Thoracic aorta (tissue), 2 donors: Measurements from ENCODE around the gene AGMO. TPM values are rescaled to one million over a fixed set of nuclear protein-coding genes. Genes with fewer than 3 reads are reported as not detected.

Experiments used
- ATAC-seq: fragments of 150-250 bp; one replicate; pipeline ENCODE4 v1.8.0; 2017; ENCODE audit warnings: low read depth; ENCODE audit not compliant: insufficient number of reproducible peaks, low FRiP score
- DNase-seq: peaks from one replicate; pipeline ENCODE4 v3.0.0-alpha.2; 2020; ENCODE audit warnings: low spot score
- H3K27ac ChIP-seq, 2 donors: fragments of 200-600 bp; sonication (generic); 1 replicate in 1 of 2; 2 replicates in 1 of 2; pipeline ENCODE4 v1.5.1; 2016; ENCODE audit warnings: mild to moderate bottlenecking in 2 of 2, moderate library complexity in 2 of 2
- H3K27me3 ChIP-seq: fragments of 200-600 bp; sonication (generic); replicated peaks from 2 replicates; pipeline ENCODE4 v1.6.0; 2016; ENCODE audit warnings: mild to moderate bottlenecking; ENCODE audit not compliant: insufficient read depth
- H3K36me3 ChIP-seq: fragments of 200-600 bp; sonication (generic); one replicate; pipeline ENCODE4 v1.5.1; 2016
- H3K4me1 ChIP-seq, 2 donors: fragments of 200-600 bp; sonication (generic); 1 replicate in 1 of 2; 2 replicates in 1 of 2; pipeline versions ENCODE4 v1.5.1 to v1.6.0; 2016; ENCODE audit warnings: low read depth in 2 of 2, mild to moderate bottlenecking in 1 of 2; ENCODE audit not compliant: control insufficient read depth in 1 of 2
- H3K4me3 ChIP-seq: fragments of 200-600 bp; sonication (generic); 2 replicates; pipeline ENCODE4 v1.5.1; 2016; ENCODE audit warnings: mild to moderate bottlenecking
- H3K9me3 ChIP-seq: fragments of 200-600 bp; sonication (generic); 2 replicates; pipeline ENCODE4 v1.5.1; 2016
- total RNA-seq, 2 donors: library from RNA; depleted of rRNA; stranded (reverse); fragments of >200 nt; gene quantifications; one replicate each; pipeline versions ENCODE4 v1.1.0 to v1.2.3, GENCODE V29; 2016
- TF ChIP-seq, protein P1 (sequence below): fragments of 200-600 bp; sonication (generic); IDR thresholded peaks from one replicate; pipeline ENCODE4 v1.5.1; 2019; ENCODE audit warnings: antibody characterized with exemption

AGMO gene
- total RNA-seq, 2 donors from 2014 or later: 0.85 to 3.0 TPM

DNA sequence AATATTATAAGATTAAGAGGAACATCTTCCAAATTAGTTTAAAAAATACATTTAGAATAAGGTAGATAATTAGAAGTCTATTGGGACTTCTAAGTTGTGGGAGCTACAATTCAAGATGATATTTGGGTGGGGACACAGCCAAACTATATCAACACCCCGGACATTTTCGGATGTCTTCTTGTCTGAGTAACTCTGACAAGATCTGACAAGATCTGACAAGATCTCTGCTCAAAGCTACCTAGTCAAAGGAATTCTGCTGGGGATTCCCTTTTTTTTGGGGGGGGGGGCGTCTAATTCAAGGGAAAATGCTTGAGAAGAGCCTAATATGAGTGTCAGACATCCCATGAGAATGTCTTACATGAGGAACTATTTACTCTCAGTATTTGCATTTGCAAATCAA lies 5.2 kb upstream of the AGMO start:
- no peaks in the 10 kb centered on the region for H3K9me3 ChIP-seq
- no peaks in the 10 kb centered on the region for H3K27me3 ChIP-seq
- TF ChIP-seq, protein P1, sequence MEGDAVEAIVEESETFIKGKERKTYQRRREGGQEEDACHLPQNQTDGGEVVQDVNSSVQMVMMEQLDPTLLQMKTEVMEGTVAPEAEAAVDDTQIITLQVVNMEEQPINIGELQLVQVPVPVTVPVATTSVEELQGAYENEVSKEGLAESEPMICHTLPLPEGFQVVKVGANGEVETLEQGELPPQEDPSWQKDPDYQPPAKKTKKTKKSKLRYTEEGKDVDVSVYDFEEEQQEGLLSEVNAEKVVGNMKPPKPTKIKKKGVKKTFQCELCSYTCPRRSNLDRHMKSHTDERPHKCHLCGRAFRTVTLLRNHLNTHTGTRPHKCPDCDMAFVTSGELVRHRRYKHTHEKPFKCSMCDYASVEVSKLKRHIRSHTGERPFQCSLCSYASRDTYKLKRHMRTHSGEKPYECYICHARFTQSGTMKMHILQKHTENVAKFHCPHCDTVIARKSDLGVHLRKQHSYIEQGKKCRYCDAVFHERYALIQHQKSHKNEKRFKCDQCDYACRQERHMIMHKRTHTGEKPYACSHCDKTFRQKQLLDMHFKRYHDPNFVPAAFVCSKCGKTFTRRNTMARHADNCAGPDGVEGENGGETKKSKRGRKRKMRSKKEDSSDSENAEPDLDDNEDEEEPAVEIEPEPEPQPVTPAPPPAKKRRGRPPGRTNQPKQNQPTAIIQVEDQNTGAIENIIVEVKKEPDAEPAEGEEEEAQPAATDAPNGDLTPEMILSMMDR: no peak
- DNase-seq (no peak), ATAC-seq (no peak)
- H3K4me1 ChIP-seq: peaks cover 0 to 2% of the 10 kb centered on the region in 2 donors
- no peaks in the 10 kb centered on the region for H3K36me3 ChIP-seq
- H3K27ac ChIP-seq: no peak overlapping the region
- no peak overlapping the region for H3K4me3 ChIP-seq

DNA sequence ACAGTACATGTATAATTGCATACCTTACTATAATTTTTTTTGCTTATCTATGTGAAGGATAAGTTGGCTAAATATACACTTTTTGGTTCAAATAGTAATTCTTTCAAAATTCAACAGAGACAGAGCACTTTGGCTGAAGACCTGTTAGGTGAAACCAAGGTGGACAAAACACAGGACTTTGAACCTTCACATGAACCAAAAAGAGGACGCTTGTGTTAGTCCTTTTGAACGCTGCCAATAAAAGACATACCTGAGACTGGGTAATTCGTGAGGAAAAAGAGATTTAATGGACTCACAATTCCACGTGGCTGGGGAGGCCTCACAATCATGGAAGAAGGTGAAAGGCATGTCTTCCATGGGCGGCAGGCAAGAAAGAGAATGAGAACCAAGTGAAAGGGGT lies 4.7 kb upstream of the AGMO start:
- no peak overlapping the region for H3K27ac ChIP-seq
- no peak for ATAC-seq
- no peak for DNase-seq
- TF ChIP-seq, protein P1: no peak
- peaks cover 0 to 8% of the 10 kb centered on the region in 2 donors for H3K4me1 ChIP-seq
- H3K4me3 ChIP-seq: no peak overlapping the region
- no peaks in the 10 kb centered on the region for H3K27me3 ChIP-seq
- H3K36me3 ChIP-seq: no peaks in the 10 kb centered on the region
- no peaks in the 10 kb centered on the region for H3K9me3 ChIP-seq

DNA sequence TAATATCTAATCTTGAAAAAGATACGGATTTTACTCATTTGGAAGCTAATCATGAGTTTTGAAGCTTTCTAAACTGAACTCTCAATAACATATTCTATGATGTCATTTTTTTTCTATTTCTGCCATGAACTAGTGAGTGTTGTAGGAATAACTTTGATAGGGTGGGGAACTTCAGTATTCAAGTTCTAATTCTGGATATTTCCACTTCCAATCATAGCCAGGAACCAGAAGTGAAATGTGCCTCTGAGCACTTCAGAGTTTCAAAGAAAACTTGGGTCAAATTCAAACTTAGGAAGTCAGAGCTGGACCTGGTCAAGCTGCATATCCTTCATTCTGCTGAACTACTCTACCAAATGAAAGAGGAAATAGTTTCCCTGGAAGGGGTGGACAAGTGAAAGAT lies 847 bp downstream of the AGMO start:
- H3K4me3 ChIP-seq: peak overlapping the region; percentile 39
- H3K27me3 ChIP-seq: no peaks in the 10 kb centered on the region
- no peaks in the 10 kb centered on the region for H3K36me3 ChIP-seq
- H3K27ac ChIP-seq: peak overlapping the region in 1 of 2 donors; percentile 57
- DNase-seq: no peak
- H3K4me1 ChIP-seq: peaks cover 4 to 17% of the 10 kb centered on the region in 2 donors
- TF ChIP-seq, protein P1: no peak
- no peaks in the 10 kb centered on the region for H3K9me3 ChIP-seq
- ATAC-seq: peak; percentile 54

DNA sequence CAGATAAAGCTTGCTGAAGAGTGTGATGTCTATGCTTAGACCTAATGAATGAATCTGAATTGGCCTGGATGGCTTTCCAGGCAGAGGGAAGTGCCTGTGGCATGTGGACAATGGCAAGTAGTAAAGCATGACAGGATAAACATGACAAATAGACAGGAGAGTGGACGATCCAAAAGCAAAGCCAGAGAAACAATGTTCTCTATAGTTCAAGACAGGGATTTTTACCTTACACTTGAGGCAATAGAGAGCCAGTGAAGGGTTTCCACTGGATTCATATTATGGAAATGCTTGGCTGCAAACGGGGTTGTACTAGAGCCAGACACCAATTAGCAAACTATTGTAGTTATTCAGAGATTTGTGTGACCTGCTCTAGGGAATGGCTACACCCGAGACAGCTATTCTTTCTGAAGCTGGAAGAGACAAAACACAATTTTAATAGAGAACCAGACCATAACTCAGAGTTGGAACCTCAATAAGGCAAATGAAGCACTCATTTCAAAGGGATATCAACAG lies 2.3 kb downstream of the AGMO start:
- Histone ChIP-seq H3K27ac (peak overlapping the region in 1 of 2 donors; percentile 0), H3K27me3 (no peaks in the 10 kb centered on the region), H3K9me3 (no peaks in the 10 kb centered on the region), H3K4me1 (peaks cover 4 to 17% of the 10 kb centered on the region in 2 donors), H3K4me3 (no peak overlapping the region), H3K36me3 (no peaks in the 10 kb centered on the region)
- ATAC-seq (no peak), DNase-seq (no peak)
- TF ChIP-seq, protein P1: no peak

DNA sequence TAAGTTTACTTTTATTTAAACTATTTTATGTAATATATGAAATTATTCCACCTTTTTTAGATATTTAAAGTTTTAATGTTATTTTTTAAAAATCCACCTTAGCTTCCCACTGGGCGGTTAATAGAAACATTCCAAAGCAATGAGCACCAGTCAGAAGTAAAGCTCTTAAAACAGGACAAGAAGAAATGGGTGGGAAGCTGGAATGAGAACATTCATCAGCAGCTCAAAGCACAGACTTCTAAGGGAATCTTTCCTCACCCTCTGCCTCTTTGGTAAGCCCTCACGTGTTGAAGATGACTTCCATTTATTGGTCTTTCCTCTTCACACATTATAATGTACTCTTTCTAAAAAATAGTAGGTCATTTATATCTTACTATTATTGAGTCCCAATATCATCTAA lies 3.1 kb downstream of the AGMO start:
- Histone ChIP-seq H3K27ac (no peak overlapping the region), H3K9me3 (no peaks in the 10 kb centered on the region), H3K36me3 (no peaks in the 10 kb centered on the region), H3K27me3 (no peaks in the 10 kb centered on the region), H3K4me1 (peaks cover 4 to 17% of the 10 kb centered on the region in 2 donors), H3K4me3 (no peak overlapping the region)
- TF ChIP-seq, protein P1: no peak
- no peak for ATAC-seq
- DNase-seq: no peak
